GM18873 (cell line): Measurements from ENCODE around the gene ANKMY1.
"Not testable (repeated sequence)": the region's sequence is repeated elsewhere in the genome, so short reads cannot be mapped to it uniquely, and the experiment has no call there.

Experiments
- ATAC-seq: cut with Tn5 transposase; IDR thresholded peaks from one replicate; pipeline ENCODE4 v1.9.1; 2021; ENCODE audit warnings: mild to moderate bottlenecking, moderate library complexity, moderate number of reproducible peaks; ENCODE audit not compliant: unreplicated experiment, low FRiP score

ANKMY1 gene

GRCh38 chr2:240523451-240524281 lies 34.1 kb downstream of the ANKMY1 start:
- ATAC-seq: no peak

- no peak for ATAC-seq
Observed at GRCh38 chr2:240522406-240522805, 35.4 kb downstream of the ANKMY1 start.

- not testable (repeated sequence) for ATAC-seq
Observed at GRCh38 chr2:240521885-240522284, 35.9 kb downstream of the ANKMY1 start.

GRCh38 chr2:240520974-240521350 lies 36.8 kb downstream of the ANKMY1 start:
- no peak for ATAC-seq

GRCh38 chr2:240520130-240520973 lies 37.4 kb downstream of the ANKMY1 start:
- no peak for ATAC-seq

GRCh38 chr2:240519396-240520129 lies 38.2 kb downstream of the ANKMY1 start:
- ATAC-seq: no peak

- no peak for ATAC-seq
Observed at GRCh38 chr2:240518981-240519380, 38.8 kb downstream of the ANKMY1 start.

GRCh38 chr2:240517342-240517741 lies 40.4 kb downstream of the ANKMY1 start:
- no peak for ATAC-seq

GRCh38 chr2:240514631-240515030 lies 43.2 kb downstream of the ANKMY1 start:
- no peak for ATAC-seq

- ATAC-seq: peak; percentile 89
Observed at GRCh38 chr2:240513549-240514287, 44.1 kb downstream of the ANKMY1 start.

GRCh38 chr2:240512666-240513535 lies 44.9 kb downstream of the ANKMY1 start:
- no peak for ATAC-seq

GRCh38 chr2:240512109-240512485 lies 45.7 kb downstream of the ANKMY1 start:
- no peak for ATAC-seq

- ATAC-seq: no peak
Observed at GRCh38 chr2:240511351-240512108, 46.3 kb downstream of the ANKMY1 start.

GRCh38 chr2:240510513-240511210 lies 47.1 kb downstream of the ANKMY1 start:
- ATAC-seq: no peak

- ATAC-seq: no peak
Observed at GRCh38 chr2:240509667-240510512, 47.9 kb downstream of the ANKMY1 start.

- no peak for ATAC-seq
Observed at GRCh38 chr2:240508832-240509545, 48.8 kb downstream of the ANKMY1 start.
